ENCODE results near the gene ANKRD29. TPM values are rescaled to one million over a fixed set of nuclear protein-coding genes. Genes with fewer than 3 reads are reported as not detected.
A peak's percentile ranks its signal among the peaks of the same experiment; 100 is the strongest.

Gene ANKRD29
- total and polyA plus RNA-seq, 9 of the 15 experiments (the other 6 are each of a cell fraction or from before 2014, with no cell fraction given): 0.36 TPM; not detected in 8

DNA sequence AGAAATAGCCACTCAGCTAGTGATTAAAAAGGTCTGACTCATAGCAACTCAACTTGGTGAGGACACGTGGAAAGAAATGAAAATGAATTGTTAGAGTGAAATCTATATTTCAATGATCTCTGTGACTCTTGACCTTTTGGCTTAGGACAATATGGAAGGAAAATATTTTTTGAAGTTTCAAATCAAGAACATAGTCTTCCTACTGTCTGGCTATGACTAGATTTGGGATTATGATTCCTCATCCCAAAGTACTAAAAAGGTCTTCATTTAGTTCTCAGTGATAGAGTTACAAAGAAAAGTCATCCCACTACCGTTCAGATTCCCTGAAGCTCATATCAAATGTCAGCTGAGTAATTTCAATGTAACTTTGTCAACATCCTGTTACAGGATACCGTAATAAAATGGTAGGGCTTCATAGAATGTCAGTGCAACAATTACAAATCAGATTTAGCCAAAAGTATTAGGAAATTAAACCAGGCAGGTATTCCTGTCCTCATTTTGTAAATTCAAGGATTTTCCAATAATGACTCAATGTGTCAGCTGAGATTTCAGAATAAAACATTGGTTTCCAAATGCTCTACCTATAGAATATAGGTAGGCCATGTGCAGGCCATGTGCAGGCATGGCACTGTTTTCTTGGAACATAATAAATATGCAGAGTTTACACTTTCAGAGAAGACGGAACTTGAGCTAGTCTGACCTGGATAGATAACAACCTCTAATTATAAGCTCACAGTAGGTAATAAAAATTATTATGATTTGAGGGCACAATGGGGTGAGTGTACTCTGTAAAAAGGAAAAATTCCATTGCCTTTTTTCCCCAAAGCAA is 36.0 kb downstream of the ANKRD29 start (continued):
- no peak for TF ChIP-seq SRF (CRISPR knock-in tag; IDR thresholded peaks at IDR 0.05)
- TF ChIP-seq GATAD2A (IDR thresholded peaks at IDR 0.05): no peak
- no peak for TF ChIP-seq AFF4 (CRISPR knock-in tag; IDR thresholded peaks at IDR 0.05)
- no peak for TF ChIP-seq FOXA3 (CRISPR knock-in tag; conservative IDR thresholded peaks at IDR 0.05 in 1 of 2, IDR thresholded peaks at IDR 0.05 in 1 of 2)
- no peak for TF ChIP-seq ZNF511 (CRISPR knock-in tag; IDR thresholded peaks at IDR 0.05)
- TF ChIP-seq ETV1 (tag; conservative IDR thresholded peaks at IDR 0.05; ENCODE audit: low read depth): peak; percentile 25
- TF ChIP-seq ZNF551 (CRISPR knock-in tag; IDR thresholded peaks at IDR 0.05): no peak
- TF ChIP-seq POLR2H (tag; IDR thresholded peaks at IDR 0.05; ENCODE audit: low read depth): 0 out of 2 replicates have a peak, but pooled peaks have one; percentile 23
- no peak; the same call in 1 of the 2 replicates for TF ChIP-seq ZNF316 (IDR thresholded peaks at IDR 0.05)
- no peak for TF ChIP-seq PCBP2 (IDR thresholded peaks at IDR 0.05; ENCODE audit: low read depth, low read length, poor library complexity, severe bottlenecking)
- no peak for TF ChIP-seq CC2D1A (IDR thresholded peaks at IDR 0.05)
- no peak for TF ChIP-seq FOXJ3 (CRISPR knock-in tag; IDR thresholded peaks at IDR 0.05)
- TF ChIP-seq ZNF717 (CRISPR knock-in tag; IDR thresholded peaks at IDR 0.05): no peak
- peak; percentile 25; the same call in 1 of the 2 replicates for TF ChIP-seq TEAD4 (IDR thresholded peaks at IDR 0.05; ENCODE audit: low read length)
- no peak for TF ChIP-seq TEAD4 (CRISPR knock-in tag; IDR thresholded peaks at IDR 0.05; ENCODE audit: borderline replicate concordance)
- TF ChIP-seq EP400 (IDR thresholded peaks at IDR 0.05): 0 out of 2 replicates have a peak, but pooled peaks have one; percentile 20
- no peak for TF ChIP-seq ZNF274 (IDR thresholded peaks at IDR 0.05; ENCODE audit: borderline replicate concordance, low read depth, low read length)
- no peak for TF ChIP-seq ZNF436 (CRISPR knock-in tag; IDR thresholded peaks at IDR 0.05)
- no peak for TF ChIP-seq ZNF57 (CRISPR knock-in tag; IDR thresholded peaks at IDR 0.05)
- TF ChIP-seq TGIF2 (CRISPR knock-in tag; IDR thresholded peaks at IDR 0.05): no peak
- TF ChIP-seq CCAR2 (IDR thresholded peaks at IDR 0.05; ENCODE audit: low read depth, low read length): no peak
- TF ChIP-seq CBX5 (IDR thresholded peaks at IDR 0.05; ENCODE audit: borderline replicate concordance, low read depth): no peak
- TF ChIP-seq KAT2B (IDR thresholded peaks at IDR 0.05; ENCODE audit: low read depth, low read length): no peak
- TF ChIP-seq SOX6 (IDR thresholded peaks at IDR 0.05): 0 out of 2 replicates have a peak, but pooled peaks have one; percentile 9
- TF ChIP-seq CREM (IDR thresholded peaks at IDR 0.05; ENCODE audit: low read depth): no peak
- TF ChIP-seq RAD51 (IDR thresholded peaks at IDR 0.05; ENCODE audit: borderline replicate concordance, low read depth): no peak
- peak; percentile 83 for TF ChIP-seq L3MBTL2 (IDR thresholded peaks at IDR 0.05)
